Progenitor cell of endocrine pancreas (in vitro differentiated cells): ENCODE measurements around the gene BOLA3. TPM values are rescaled to one million over a fixed set of nuclear protein-coding genes. Genes with fewer than 3 reads are reported as not detected.

Experiments used
- DNase-seq: peaks from one replicate; pipeline ENCODE4 v3.0.0; 2021; ENCODE audit warnings: low spot score; ENCODE audit not compliant: unreplicated experiment
- H3K27ac Mint-ChIP-seq: 2 replicates; pipeline ENCODE4 v1.8.0; 2021; ENCODE audit warnings: mild to moderate bottlenecking, moderate library complexity, mixed read lengths
- H3K27me3 Mint-ChIP-seq: 2 replicates; pipeline ENCODE4 v1.8.0; 2021; ENCODE audit warnings: mixed read lengths
- H3K36me3 Mint-ChIP-seq: 2 replicates; pipeline ENCODE4 v1.8.0; 2022; ENCODE audit warnings: mixed read lengths; ENCODE audit not compliant: insufficient read depth
- H3K4me1 Mint-ChIP-seq: 2 replicates; pipeline ENCODE4 v1.8.0; 2021; ENCODE audit warnings: low read depth, mixed read lengths
- H3K4me3 Mint-ChIP-seq: 2 replicates; pipeline ENCODE4 v1.8.0; 2021; ENCODE audit warnings: low read depth, mild to moderate bottlenecking, moderate library complexity, mixed read lengths
- H3K9me3 Mint-ChIP-seq: 2 replicates; pipeline ENCODE4 v1.8.0; 2021; ENCODE audit warnings: low read depth, mixed read lengths
- total RNA-seq: library from RNA; stranded (reverse); gene quantifications from 2 replicates; pipeline ENCODE4 v1.2.1, GENCODE V29; 2021
- TF ChIP-seq, protein P1 (sequence below): fragments of 200-600 bp; sonication (generic); IDR thresholded peaks from one replicate; pipeline ENCODE4 v1.5.0; 2021; ENCODE audit warnings: antibody characterized with exemption, mild to moderate bottlenecking; ENCODE audit not compliant: unreplicated experiment

BOLA3 gene
- total RNA-seq, 1 donor from 2014 or later: 23.8 TPM

DNA sequence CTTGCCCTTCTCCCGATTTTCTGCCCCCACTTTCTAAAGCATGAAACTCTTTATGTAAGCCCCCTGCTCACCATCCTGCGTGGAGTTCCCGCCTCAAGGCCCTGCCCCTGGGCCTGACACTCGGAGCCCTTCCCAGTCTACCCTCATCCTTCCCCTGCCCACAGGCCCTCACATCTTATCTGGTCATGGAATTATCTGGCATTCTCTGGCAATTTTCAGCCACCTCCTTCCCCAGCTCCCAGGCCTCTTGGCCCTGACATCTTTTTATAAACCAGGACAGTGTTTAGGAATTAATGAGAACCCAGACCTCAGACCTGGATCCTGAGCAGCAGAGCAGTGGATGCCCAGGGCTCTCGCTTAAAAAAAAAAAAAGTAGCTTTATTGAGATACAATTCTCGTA lies 61.7 kb downstream of the BOLA3 start:
- H3K27me3 Mint-ChIP-seq: no peaks in the 10 kb centered on the region
- TF ChIP-seq, protein P1, sequence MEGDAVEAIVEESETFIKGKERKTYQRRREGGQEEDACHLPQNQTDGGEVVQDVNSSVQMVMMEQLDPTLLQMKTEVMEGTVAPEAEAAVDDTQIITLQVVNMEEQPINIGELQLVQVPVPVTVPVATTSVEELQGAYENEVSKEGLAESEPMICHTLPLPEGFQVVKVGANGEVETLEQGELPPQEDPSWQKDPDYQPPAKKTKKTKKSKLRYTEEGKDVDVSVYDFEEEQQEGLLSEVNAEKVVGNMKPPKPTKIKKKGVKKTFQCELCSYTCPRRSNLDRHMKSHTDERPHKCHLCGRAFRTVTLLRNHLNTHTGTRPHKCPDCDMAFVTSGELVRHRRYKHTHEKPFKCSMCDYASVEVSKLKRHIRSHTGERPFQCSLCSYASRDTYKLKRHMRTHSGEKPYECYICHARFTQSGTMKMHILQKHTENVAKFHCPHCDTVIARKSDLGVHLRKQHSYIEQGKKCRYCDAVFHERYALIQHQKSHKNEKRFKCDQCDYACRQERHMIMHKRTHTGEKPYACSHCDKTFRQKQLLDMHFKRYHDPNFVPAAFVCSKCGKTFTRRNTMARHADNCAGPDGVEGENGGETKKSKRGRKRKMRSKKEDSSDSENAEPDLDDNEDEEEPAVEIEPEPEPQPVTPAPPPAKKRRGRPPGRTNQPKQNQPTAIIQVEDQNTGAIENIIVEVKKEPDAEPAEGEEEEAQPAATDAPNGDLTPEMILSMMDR: no peak
- H3K36me3 Mint-ChIP-seq: peaks cover 20% of the 10 kb centered on the region
- H3K9me3 Mint-ChIP-seq: no peaks in the 10 kb centered on the region
- H3K4me1 Mint-ChIP-seq: no peaks in the 10 kb centered on the region
- no peak overlapping the region for H3K4me3 Mint-ChIP-seq
- H3K27ac Mint-ChIP-seq: no peak overlapping the region
- no peak for DNase-seq

Other genes starting within 250 kb of the BOLA3 start
- gene DGUOK, start 221.0 kb downstream of the BOLA3 start, total RNA-seq: 63.8 and 66.9 TPM in 2 replicates
- gene TET3, start 163.0 kb downstream of the BOLA3 start, total RNA-seq: 38.2 and 40.7 TPM in 2 replicates
- 93.5 and 94.9 TPM in 2 replicates for gene MOB1A, start 31.0 kb upstream of the BOLA3 start, total RNA-seq
- gene MTHFD2, start 50.7 kb upstream of the BOLA3 start, total RNA-seq: 64.9 and 71.2 TPM in 2 replicates
- 4.1 and 5.9 TPM in 2 replicates for gene SLC4A5, start 195.5 kb upstream of the BOLA3 start, total RNA-seq
- gene DCTN1, start 232.4 kb upstream of the BOLA3 start, total RNA-seq: 178 and 195 TPM in 2 replicates